Activated effector memory CD4-positive, alpha-beta T cell treated with Interleukin-2 at 50 U/mL for 16 hours (primary cell): Measurements from ENCODE around the gene RNF41.
A peak's percentile ranks its signal among the peaks of the same experiment; 100 is the strongest.
"Not testable (repeated sequence)": the region's sequence is repeated elsewhere in the genome, so short reads cannot be mapped to it uniquely, and the experiment has no call there.

ENCODE experiments used
- DNase-seq: peaks from one replicate; pipeline ENCODE4 v3.0.0-alpha.2; 2020

Gene RNF41

GRCh38 chr12:56163533-56164344, 58.0 kb downstream of the RNF41 start:
- DNase-seq: no peak

DNA sequence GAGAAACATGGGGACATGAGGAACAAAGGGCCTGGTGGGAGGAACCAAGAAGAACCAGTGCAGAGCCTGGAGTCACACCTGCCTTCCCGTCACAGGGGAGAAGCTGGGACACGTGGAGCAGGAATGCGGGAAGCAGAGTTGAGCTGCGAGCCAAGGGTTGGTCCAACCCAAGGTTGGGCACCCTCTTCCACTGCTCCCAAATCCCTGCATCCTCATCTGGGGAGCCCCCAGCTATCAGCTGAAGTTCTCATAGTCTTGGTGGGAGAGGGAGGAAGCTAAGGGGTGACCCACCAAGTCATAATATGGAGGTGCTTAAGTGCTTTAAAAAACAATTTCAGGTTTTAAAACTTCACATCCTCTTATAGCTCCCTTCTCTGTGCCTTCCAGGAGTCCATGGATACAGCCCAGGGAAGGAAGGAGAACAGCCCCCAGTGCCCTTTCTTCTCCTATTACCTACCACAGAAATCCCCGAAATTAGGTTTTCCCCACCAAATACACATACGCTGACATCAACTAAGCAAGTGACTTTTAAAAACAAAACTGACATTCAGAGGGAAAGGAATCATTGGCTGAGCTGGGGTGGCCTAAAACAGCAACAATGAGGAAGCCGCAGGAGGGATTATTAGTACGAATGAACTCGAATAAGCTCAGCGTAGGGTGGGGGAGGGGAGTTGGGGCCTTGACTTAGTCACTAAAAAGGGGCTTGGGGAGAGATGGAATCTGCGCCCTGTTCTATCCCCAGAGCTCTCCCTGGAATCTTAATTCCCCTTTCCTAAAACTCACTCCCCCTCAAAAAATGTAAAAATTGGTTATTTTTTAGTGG, 59.0 kb downstream of the RNF41 start:
- DNase-seq: no peak

- DNase-seq: no peak
These were observed 59.9 kb downstream of the RNF41 start for GRCh38 chr12:56161690-56162351.

GRCh38 chr12:56160894-56161689, 60.6 kb downstream of the RNF41 start:
- DNase-seq: no peak

DNA sequence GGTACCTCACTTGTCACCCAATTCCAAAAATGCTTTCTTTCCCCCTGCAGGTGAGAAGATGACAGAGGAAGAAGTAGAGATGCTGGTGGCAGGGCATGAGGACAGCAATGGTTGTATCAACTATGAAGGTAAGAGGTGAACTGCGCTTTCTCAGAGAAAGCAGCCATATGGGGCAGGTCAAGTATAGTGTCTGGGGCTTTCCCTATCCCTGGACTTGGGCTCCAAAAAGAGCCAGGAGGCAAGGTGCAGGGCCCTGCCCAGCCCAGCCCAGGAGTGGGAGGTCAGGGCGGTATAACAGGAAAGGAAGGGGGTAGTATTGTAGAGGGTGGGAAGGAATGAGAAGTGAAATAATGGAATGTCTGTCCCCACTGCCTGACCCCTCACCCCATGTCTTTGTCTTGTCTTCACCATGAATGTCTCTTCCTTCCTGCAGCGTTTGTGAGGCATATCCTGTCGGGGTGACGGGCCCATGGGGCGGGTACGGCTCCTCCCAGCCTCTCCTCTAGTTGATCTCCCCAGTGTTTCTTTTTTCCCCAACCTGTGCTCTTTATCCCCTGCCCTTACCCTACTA, 61.4 kb downstream of the RNF41 start:
- DNase-seq: peak; percentile 49

DNA sequence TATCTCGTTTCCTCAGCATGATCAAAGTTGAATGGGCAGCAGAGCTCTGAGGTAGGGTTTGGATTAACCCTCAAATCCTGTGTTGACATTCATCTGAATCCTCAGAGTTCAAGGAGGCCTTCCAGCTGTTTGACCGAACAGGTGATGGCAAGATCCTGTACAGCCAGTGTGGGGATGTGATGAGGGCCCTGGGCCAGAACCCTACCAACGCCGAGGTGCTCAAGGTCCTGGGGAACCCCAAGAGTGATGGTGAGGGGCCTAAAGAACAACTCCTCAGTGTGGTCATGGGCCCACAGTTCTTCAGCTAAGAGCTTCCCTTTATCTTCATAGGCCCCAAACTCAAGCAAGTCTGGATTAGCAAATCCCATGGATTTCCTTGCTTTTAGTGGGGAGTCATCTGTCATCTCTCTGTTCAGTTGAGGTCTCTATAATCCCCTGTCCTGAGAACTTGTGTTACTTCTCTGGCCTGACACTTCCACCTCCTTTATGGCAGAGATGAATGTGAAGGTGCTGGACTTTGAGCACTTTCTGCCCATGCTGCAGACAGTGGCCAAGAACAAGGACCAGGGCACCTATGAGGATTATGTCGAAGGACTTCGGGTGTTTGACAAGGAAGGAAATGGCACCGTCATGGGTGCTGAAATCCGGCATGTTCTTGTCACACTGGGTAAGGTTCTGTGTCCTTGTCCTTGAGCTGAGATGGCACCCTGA, 62.1 kb downstream of the RNF41 start:
- DNase-seq: no peak

DNA sequence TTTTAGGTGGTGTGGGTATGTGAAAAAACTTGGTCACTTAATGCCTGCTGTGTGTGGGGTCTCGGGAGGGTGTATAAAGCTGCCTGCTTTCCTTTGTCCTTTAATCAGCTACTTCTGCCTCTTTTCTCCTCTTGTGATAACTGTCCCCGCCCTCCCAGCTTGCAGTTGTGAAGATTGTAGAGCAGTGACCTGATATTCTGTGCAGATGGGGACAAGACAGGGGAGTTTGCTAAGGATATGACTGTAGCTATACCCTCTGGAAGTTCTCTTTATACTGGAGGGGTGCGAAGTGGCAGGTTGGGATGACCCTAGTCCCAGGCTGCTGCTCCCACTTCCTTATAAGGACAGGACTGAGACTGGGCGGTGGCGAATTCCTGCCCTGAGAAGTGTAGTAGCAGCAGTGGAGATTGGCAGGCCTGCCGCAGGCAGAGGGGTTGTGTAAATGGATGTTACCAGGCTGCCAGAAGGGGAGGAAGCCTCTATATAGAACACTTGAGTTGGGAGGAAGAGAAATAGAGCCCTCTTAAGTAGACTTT, 62.7 kb downstream of the RNF41 start:
- DNase-seq: no peak

DNA sequence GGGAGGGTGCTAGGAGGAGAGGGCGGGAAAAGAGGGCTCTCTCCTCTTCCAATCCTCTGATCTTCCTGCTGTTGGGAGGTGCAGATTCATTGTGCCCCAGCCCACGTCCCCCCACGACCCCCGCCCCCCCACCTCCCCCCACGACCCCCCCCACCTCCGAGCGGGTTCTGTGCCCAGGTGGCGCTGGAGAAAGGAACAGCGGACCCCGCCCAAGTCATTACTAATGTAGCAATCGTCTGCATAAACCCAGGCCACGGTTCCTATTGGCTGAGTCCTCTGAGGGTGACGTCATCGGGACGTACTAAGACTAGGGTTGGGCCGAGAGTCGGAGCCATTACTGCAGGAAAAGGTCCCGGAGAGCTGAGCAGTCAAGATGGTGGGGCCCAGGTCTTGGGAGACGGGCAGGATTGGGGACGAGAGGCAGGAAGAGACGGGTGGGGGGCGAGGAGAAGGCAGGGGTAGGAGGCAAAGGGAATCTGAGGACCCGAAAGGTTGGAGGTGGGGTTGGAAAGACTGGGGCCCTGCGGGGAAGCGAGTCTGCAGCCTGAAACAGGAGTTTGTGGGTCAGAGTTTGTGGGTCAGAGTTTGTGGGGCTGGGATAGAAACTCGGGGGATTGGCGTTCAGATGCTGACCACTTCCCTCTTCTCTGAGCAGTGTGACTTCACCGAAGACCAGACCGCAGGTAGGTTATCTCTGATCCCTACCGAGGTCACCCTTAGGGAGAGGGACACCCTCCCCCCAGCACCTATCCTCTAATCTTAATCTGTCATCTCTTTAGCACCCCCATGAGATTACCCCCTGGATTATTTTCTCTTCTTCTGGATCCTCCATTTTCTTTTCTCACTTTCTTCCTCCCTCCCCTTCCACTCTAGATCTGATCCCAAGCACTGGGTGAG, 63.4 kb downstream of the RNF41 start, which contains the start of gene MYL6:
TSS of gene MYL6 (plus strand) at position 331 of the 897 bp plus-strand sequence. CDS start at position 374, 43 bp downstream.
- DNase-seq: peak; percentile 83

DNA sequence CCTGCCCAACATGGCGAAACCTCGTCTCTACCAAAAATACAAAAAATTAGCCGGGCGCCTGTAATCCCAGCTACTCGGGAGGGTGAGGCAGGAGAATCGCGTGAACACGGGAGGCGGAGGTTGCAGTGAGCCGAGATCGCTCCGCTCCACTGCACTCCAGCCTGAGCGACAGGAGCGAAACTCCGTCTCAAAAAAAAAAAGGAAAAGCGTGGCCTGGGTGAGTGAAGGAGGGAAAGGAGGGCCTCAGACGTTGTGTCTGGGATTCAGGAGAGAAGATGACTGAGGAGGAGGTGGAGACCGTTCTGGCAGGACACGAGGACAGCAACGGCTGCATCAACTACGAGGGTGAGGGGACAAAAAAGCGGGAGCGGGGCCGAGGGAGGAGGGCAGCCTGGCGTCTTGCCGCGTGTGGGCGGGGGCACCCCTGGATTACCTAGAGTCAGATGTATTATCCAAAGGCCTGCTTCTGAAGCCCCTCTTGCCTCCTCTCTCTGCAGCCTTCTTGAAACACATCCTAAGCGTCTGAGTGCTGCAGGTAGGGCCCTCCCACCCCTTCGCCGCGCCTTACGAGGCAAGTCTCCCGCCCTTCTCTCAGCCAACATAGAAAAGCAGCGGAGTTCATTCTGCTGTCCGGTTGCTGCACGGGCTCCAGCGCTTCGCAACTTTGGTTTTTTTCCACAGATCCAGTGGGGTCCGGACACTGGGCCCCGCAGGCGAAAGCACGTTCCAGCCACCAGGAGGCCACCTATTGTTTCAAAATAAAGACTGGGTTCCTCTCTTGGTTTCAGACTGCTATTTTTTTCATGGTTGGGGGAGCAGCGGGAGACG, 64.3 kb downstream of the RNF41 start:
- DNase-seq: peak; percentile 57

GRCh38 chr12:56156464-56157200, 65.1 kb downstream of the RNF41 start:
- not testable (repeated sequence) for DNase-seq

GRCh38 chr12:56155256-56155845, 66.4 kb downstream of the RNF41 start:
- DNase-seq: no peak

GRCh38 chr12:56154818-56155217, 66.9 kb downstream of the RNF41 start:
- DNase-seq: no peak

DNA sequence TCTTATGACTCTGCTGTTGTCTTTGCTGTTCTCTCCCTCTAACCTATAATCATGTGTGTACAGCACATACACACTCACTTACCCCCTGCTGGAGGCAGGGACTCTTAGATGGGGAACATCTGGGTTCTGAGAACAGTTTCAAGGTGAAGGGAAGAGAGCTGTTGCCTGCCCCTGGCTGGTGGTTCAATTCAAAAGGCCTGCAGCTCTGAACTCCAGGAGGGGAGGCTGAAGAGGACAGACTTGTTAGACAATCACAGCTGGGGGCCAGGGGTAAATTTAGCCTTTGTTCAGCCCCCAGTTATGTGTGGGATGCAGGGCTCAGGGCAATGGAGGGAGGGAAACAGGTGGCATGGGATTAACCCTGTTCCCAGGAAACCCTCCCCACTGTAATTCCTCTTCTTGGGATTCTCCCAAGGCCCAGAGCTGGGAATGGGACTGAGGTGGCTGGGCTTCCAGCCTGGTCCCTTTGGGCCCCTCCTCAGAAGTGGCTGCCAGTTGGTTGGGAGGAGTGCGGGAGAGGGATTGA, 67.4 kb downstream of the RNF41 start:
- DNase-seq: no peak

- no peak for DNase-seq
These were observed 68.0 kb downstream of the RNF41 start for GRCh38 chr12:56153678-56154065.

- no peak for DNase-seq
These were observed 68.7 kb downstream of the RNF41 start for GRCh38 chr12:56152756-56153677.
